Stimulated activated CD8-positive, alpha-beta memory T cell treated with anti-CD3 and anti-CD28 coated beads, Interleukin-15, amount 100 ng/mL, for 1 hour (primary cell): ENCODE measurements around the gene MYO9B.
"Not testable (repeated sequence)": the region's sequence is repeated elsewhere in the genome, so short reads cannot be mapped to it uniquely, and the experiment has no call there.

Experiments used
- DNase-seq: peaks from one replicate; pipeline ENCODE4 v3.0.0-alpha.2; 2020; ENCODE audit warnings: low read depth

The MYO9B gene

GRCh38 chr19:17148130-17148529 is 72.6 kb downstream of the MYO9B start:
- DNase-seq = no peak

GRCh38 chr19:17149393-17150135 is 74.0 kb downstream of the MYO9B start:
- DNase-seq = no peak

GRCh38 chr19:17153996-17154395 is 78.4 kb downstream of the MYO9B start:
- no peak for DNase-seq

- no peak for DNase-seq
These were observed 79.7 kb downstream of the MYO9B start for GRCh38 chr19:17155251-17155650.

GRCh38 chr19:17156296-17156946 is 80.8 kb downstream of the MYO9B start:
- DNase-seq = no peak

GRCh38 chr19:17156947-17157302 is 81.3 kb downstream of the MYO9B start:
- no peak for DNase-seq

- DNase-seq = no peak
These were observed 83.0 kb downstream of the MYO9B start for GRCh38 chr19:17158584-17158983.

GRCh38 chr19:17159466-17160393 is 84.2 kb downstream of the MYO9B start:
- no peak for DNase-seq

- DNase-seq = no peak
These were observed 85.3 kb downstream of the MYO9B start for GRCh38 chr19:17160908-17161307.

GRCh38 chr19:17162131-17162530 is 86.6 kb downstream of the MYO9B start:
- DNase-seq = not testable (repeated sequence)

- DNase-seq = no peak
These were observed 87.0 kb downstream of the MYO9B start for GRCh38 chr19:17162580-17162979.

- no peak for DNase-seq
These were observed 88.1 kb downstream of the MYO9B start for GRCh38 chr19:17163652-17164051.

GRCh38 chr19:17164639-17165038 is 89.1 kb downstream of the MYO9B start:
- DNase-seq = no peak

GRCh38 chr19:17165715-17166114 is 90.1 kb downstream of the MYO9B start:
- DNase-seq = no peak

GRCh38 chr19:17170538-17171297 is 95.1 kb downstream of the MYO9B start:
- DNase-seq = no peak

- DNase-seq = no peak
These were observed 96.3 kb downstream of the MYO9B start for GRCh38 chr19:17171874-17172273.

- no peak for DNase-seq
These were observed 97.2 kb downstream of the MYO9B start for GRCh38 chr19:17172624-17173345.

GRCh38 chr19:17178291-17178690 is 102.7 kb downstream of the MYO9B start:
- DNase-seq = no peak

GRCh38 chr19:17180997-17181702 is 105.6 kb downstream of the MYO9B start:
- DNase-seq = no peak

GRCh38 chr19:17183271-17183761 is 107.7 kb downstream of the MYO9B start:
- no peak for DNase-seq
